ENCODE results near the gene VGLL3.

GRCh38 chr3:87000940-87001339, 10.0 kb upstream of the VGLL3 start:
- TF ChIP-seq POLR2AphosphoS5 (IDR thresholded peaks at IDR 0.05; ENCODE audit: low read depth) (no peak), CTCF (IDR thresholded peaks at IDR 0.05; ENCODE audit: insufficient read depth, low read length) (no peak), REST (IDR thresholded peaks at IDR 0.05; ENCODE audit: insufficient replicate concordance, low read depth) (no peak)

Data from HL-60 (cell line).